GM21423 (cell line): ENCODE measurements around the gene NPHS2.
"Not testable (repeated sequence)": the region's sequence is repeated elsewhere in the genome, so short reads cannot be mapped to it uniquely, and the experiment has no call there.

ENCODE experiments used
- ATAC-seq: cut with Tn5 transposase; IDR thresholded peaks from one replicate; pipeline ENCODE4 v1.9.1; 2021; ENCODE audit warnings: mild to moderate bottlenecking, moderate library complexity; ENCODE audit not compliant: unreplicated experiment

Gene NPHS2

GRCh38 chr1:179548666-179549367 lies 26.9 kb downstream of the NPHS2 start:
- ATAC-seq: no peak

- ATAC-seq: no peak
Measured at GRCh38 chr1:179547021-179547535, 28.7 kb downstream of the NPHS2 start.

- no peak for ATAC-seq
Measured at GRCh38 chr1:179545321-179545720, 30.4 kb downstream of the NPHS2 start.

- no peak for ATAC-seq
Measured at GRCh38 chr1:179541774-179542173, 34.0 kb downstream of the NPHS2 start.

- ATAC-seq: no peak
Measured at GRCh38 chr1:179530352-179530751, 45.4 kb downstream of the NPHS2 start.

- ATAC-seq: no peak
Measured at GRCh38 chr1:179529482-179530195, 46.1 kb downstream of the NPHS2 start.

- not testable (repeated sequence) for ATAC-seq
Measured at GRCh38 chr1:179518544-179518943, 57.2 kb downstream of the NPHS2 start.

GRCh38 chr1:179516976-179517705 lies 58.6 kb downstream of the NPHS2 start:
- no peak for ATAC-seq

GRCh38 chr1:179510038-179510437 lies 65.7 kb downstream of the NPHS2 start:
- no peak for ATAC-seq

- ATAC-seq: no peak
Measured at GRCh38 chr1:179509384-179509783, 66.4 kb downstream of the NPHS2 start.

GRCh38 chr1:179506199-179506598 lies 69.5 kb downstream of the NPHS2 start:
- ATAC-seq: no peak
